ENCODE data around the gene TARM1.

The TARM1 gene

DNA sequence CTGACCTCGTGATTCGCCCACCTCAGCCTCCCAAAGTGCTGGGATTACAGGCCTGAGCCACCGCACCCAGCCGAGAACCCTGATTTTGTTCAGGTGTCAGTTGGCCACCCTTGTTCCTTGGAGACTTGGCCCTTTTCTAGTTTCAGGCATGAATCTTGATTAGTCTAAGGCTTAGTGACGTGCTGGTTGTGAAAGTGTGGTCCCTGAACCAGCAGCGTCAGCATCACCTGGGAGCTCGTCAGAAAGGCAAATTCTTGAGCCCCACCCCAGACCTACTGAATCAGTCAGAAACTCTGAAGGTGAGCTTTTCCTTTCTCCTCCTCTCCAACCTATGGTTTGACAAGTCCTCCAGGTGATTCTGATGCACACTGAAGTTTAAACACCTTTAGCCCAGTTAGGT is 54.5 kb downstream of the TARM1 start:
- Histone ChIP-seq H4K20me1 (ENCODE audit: low read depth, low read length) (no peaks in the 10 kb centered on the region), H2AFZ (ENCODE audit: low read depth, low read length, severe bottlenecking) (no peak overlapping the region), H3K9ac (ENCODE audit: low read length) (no peak overlapping the region), H3K36me3 (ENCODE audit: low read length) (no peaks in the 10 kb centered on the region), H3K4me3 (ENCODE audit: insufficient read depth, low read length, poor library complexity, severe bottlenecking) (no peak overlapping the region), H3F3A (ENCODE audit: insufficient read depth) (no peaks in the 10 kb centered on the region), H3K79me2 (ENCODE audit: insufficient read depth, low read length) (no peaks in the 10 kb centered on the region), H3K27me3 (ENCODE audit: low read length) (no peaks in the 10 kb centered on the region), H3K9me3 (ENCODE audit: insufficient read depth, low read length) (no peaks in the 10 kb centered on the region), H3K27ac (ENCODE audit: low read depth, low read length) (no peak overlapping the region), H3K9me2 (replicated peaks; ENCODE audit: insufficient read depth, low read length) (no peaks in the 10 kb centered on the region), H3K4me2 (ENCODE audit: low read depth, low read length, poor library complexity, severe bottlenecking) (no peak overlapping the region)
- TF ChIP-seq EZH2phosphoT487 (conservative IDR thresholded peaks at IDR 0.05; ENCODE audit: low read length), result no peak

GRCh38 chr19:54024660-54025059 is 56.5 kb downstream of the TARM1 start:
- TF ChIP-seq, protein P1, sequence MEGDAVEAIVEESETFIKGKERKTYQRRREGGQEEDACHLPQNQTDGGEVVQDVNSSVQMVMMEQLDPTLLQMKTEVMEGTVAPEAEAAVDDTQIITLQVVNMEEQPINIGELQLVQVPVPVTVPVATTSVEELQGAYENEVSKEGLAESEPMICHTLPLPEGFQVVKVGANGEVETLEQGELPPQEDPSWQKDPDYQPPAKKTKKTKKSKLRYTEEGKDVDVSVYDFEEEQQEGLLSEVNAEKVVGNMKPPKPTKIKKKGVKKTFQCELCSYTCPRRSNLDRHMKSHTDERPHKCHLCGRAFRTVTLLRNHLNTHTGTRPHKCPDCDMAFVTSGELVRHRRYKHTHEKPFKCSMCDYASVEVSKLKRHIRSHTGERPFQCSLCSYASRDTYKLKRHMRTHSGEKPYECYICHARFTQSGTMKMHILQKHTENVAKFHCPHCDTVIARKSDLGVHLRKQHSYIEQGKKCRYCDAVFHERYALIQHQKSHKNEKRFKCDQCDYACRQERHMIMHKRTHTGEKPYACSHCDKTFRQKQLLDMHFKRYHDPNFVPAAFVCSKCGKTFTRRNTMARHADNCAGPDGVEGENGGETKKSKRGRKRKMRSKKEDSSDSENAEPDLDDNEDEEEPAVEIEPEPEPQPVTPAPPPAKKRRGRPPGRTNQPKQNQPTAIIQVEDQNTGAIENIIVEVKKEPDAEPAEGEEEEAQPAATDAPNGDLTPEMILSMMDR (IDR thresholded peaks at IDR 0.05; ENCODE audit: insufficient read depth, low read length, poor library complexity, severe bottlenecking), result no peak
- Histone ChIP-seq H3K9ac (ENCODE audit: low read length) (no peak overlapping the region), H3K79me2 (ENCODE audit: insufficient read depth, low read length) (no peaks in the 10 kb centered on the region), H3K36me3 (ENCODE audit: low read length) (no peaks in the 10 kb centered on the region), H3K4me3 (ENCODE audit: insufficient read depth, low read length, poor library complexity, severe bottlenecking) (no peak overlapping the region), H3K4me2 (ENCODE audit: low read depth, low read length, poor library complexity, severe bottlenecking) (no peak overlapping the region), H3K27me3 (ENCODE audit: low read length) (no peaks in the 10 kb centered on the region), H3K9me3 (ENCODE audit: insufficient read depth, low read length) (no peaks in the 10 kb centered on the region), H3K27ac (ENCODE audit: low read depth, low read length) (no peak overlapping the region), H3K9me2 (replicated peaks; ENCODE audit: insufficient read depth, low read length) (no peaks in the 10 kb centered on the region), H2AFZ (ENCODE audit: low read depth, low read length, severe bottlenecking) (no peak overlapping the region), H4K20me1 (ENCODE audit: low read depth, low read length) (no peaks in the 10 kb centered on the region), H3F3A (ENCODE audit: insufficient read depth) (no peaks in the 10 kb centered on the region)

DNA sequence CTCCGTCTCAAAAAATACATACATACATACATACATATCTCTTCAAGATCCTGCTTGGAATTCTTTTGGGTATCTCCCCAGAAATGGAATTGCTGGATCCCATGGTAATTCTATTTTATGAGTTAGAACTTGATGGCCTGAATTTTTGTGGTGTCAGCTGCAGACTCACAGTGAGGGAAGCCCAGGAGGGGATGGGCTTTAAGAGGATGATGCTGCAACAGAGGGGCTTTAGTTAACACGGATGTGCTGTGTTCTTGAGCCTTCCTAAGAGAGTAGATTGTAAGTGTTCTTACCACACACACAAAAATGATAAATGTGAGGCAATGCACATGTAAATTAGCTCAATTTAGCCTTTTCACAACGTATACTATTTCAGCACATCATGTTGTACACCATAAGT is 58.0 kb downstream of the TARM1 start:
- no peak overlapping the region for H2AFZ ChIP-seq (ENCODE audit: low read depth, low read length, severe bottlenecking)

GRCh38 chr19:54021932-54022331 is 59.2 kb downstream of the TARM1 start:
- Histone ChIP-seq H3K9me2 (replicated peaks; ENCODE audit: insufficient read depth, low read length) (no peaks in the 10 kb centered on the region), H3K36me3 (ENCODE audit: low read length) (no peaks in the 10 kb centered on the region), H3K27me3 (ENCODE audit: low read length) (no peaks in the 10 kb centered on the region), H4K20me1 (ENCODE audit: low read depth, low read length) (no peaks in the 10 kb centered on the region), H3K4me3 (ENCODE audit: insufficient read depth, low read length, poor library complexity, severe bottlenecking) (no peak overlapping the region), H3K9me3 (ENCODE audit: insufficient read depth, low read length) (no peaks in the 10 kb centered on the region), H3K27ac (ENCODE audit: low read depth, low read length) (no peak overlapping the region), H2AFZ (ENCODE audit: low read depth, low read length, severe bottlenecking) (no peak overlapping the region), H3F3A (ENCODE audit: insufficient read depth) (no peaks in the 10 kb centered on the region), H3K9ac (ENCODE audit: low read length) (no peak overlapping the region), H3K4me2 (ENCODE audit: low read depth, low read length, poor library complexity, severe bottlenecking) (no peak overlapping the region), H3K79me2 (ENCODE audit: insufficient read depth, low read length) (no peaks in the 10 kb centered on the region)
- TF ChIP-seq, protein P1 (IDR thresholded peaks at IDR 0.05; ENCODE audit: insufficient read depth, low read length, poor library complexity, severe bottlenecking), result no peak
- TF ChIP-seq EZH2phosphoT487 (conservative IDR thresholded peaks at IDR 0.05; ENCODE audit: low read length), result no peak

More for the DNA sequence above, 58.0 kb downstream of the TARM1 start:
- TF ChIP-seq EZH2phosphoT487 (conservative IDR thresholded peaks at IDR 0.05; ENCODE audit: low read length), result no peak
- TF ChIP-seq, protein P1 (IDR thresholded peaks at IDR 0.05; ENCODE audit: insufficient read depth, low read length, poor library complexity, severe bottlenecking), result no peak
- H3K4me2 ChIP-seq (ENCODE audit: low read depth, low read length, poor library complexity, severe bottlenecking), result no peak overlapping the region
- H3K36me3 ChIP-seq (ENCODE audit: low read length), result no peaks in the 10 kb centered on the region
- H4K20me1 ChIP-seq (ENCODE audit: low read depth, low read length), result no peaks in the 10 kb centered on the region
- H3K27me3 ChIP-seq (ENCODE audit: low read length), result no peaks in the 10 kb centered on the region
- H3K9ac ChIP-seq (ENCODE audit: low read length), result no peak overlapping the region
- H3K9me3 ChIP-seq (ENCODE audit: insufficient read depth, low read length), result no peaks in the 10 kb centered on the region
- H3K27ac ChIP-seq (ENCODE audit: low read depth, low read length), result no peak overlapping the region
- H3K79me2 ChIP-seq (ENCODE audit: insufficient read depth, low read length), result no peaks in the 10 kb centered on the region
- H3K9me2 ChIP-seq (replicated peaks; ENCODE audit: insufficient read depth, low read length), result no peaks in the 10 kb centered on the region
- H3K4me3 ChIP-seq (ENCODE audit: insufficient read depth, low read length, poor library complexity, severe bottlenecking), result no peak overlapping the region
- no peaks in the 10 kb centered on the region for H3F3A ChIP-seq (ENCODE audit: insufficient read depth)

All from SU-DHL-6 (cell line).